Middle frontal gyrus (tissue), 1 donor: Measurements from ENCODE around the gene CD3G.

ENCODE experiments used
- DNase-seq: peaks from one replicate; pipeline ENCODE4 v3.0.0-alpha.2; 2015; ENCODE audit warnings: low spot score; ENCODE audit errors: extremely low spot score

CD3G gene

GRCh38 chr11:118322721-118323120 lies 21.4 kb upstream of the CD3G start:
- DNase-seq = no peak

- no peak for DNase-seq
Measured at GRCh38 chr11:118325283-118325682, 18.9 kb upstream of the CD3G start.

- DNase-seq = no peak
Measured at GRCh38 chr11:118328745-118329144, 15.4 kb upstream of the CD3G start.

- no peak for DNase-seq
Measured at GRCh38 chr11:118334745-118335144, 9.4 kb upstream of the CD3G start.

- DNase-seq = no peak
Measured at GRCh38 chr11:118338637-118339061, 5.5 kb upstream of the CD3G start.

GRCh38 chr11:118339281-118339961 lies 4.7 kb upstream of the CD3G start:
- DNase-seq = no peak

- DNase-seq = no peak
Measured at GRCh38 chr11:118340449-118340848, 3.7 kb upstream of the CD3G start.

GRCh38 chr11:118341261-118341660 lies 2.9 kb upstream of the CD3G start:
- no peak for DNase-seq

GRCh38 chr11:118341815-118342489 lies 2.2 kb upstream of the CD3G start:
- DNase-seq = no peak

GRCh38 chr11:118342503-118343161 lies 1.5 kb upstream of the CD3G start, which contains the start of gene CD3D:
Gene CD3D (minus strand): TSS chr11:118342705. CDS start chr11:118342607, 98 bp downstream.
- no peak for DNase-seq

GRCh38 chr11:118343248-118343647 lies 896 bp upstream of the CD3G start:
- DNase-seq = no peak

GRCh38 chr11:118349475-118349874 lies 5.3 kb downstream of the CD3G start:
- DNase-seq = no peak

- no peak for DNase-seq
Measured at GRCh38 chr11:118353084-118353710, 9.1 kb downstream of the CD3G start.

GRCh38 chr11:118358071-118358470 lies 13.9 kb downstream of the CD3G start:
- no peak for DNase-seq

GRCh38 chr11:118359295-118359958 lies 15.3 kb downstream of the CD3G start, which contains the start of gene UBE4A:
Gene UBE4A (plus strand): TSS chr11:118359600. CDS start chr11:118365081, 5,481 bp downstream.
- DNase-seq = peak; percentile 93

GRCh38 chr11:118364956-118365615 lies 20.9 kb downstream of the CD3G start:
- no peak for DNase-seq

- no peak for DNase-seq
Measured at GRCh38 chr11:118366287-118366686, 22.1 kb downstream of the CD3G start.

- DNase-seq = no peak
Measured at GRCh38 chr11:118370774-118371173, 26.6 kb downstream of the CD3G start.

- no peak for DNase-seq
Measured at GRCh38 chr11:118373263-118373662, 29.1 kb downstream of the CD3G start.

GRCh38 chr11:118373871-118374270 lies 29.7 kb downstream of the CD3G start:
- DNase-seq = no peak

GRCh38 chr11:118374729-118375128 lies 30.6 kb downstream of the CD3G start:
- no peak for DNase-seq
